ENCODE measurements around the gene CTRB1.
"Not testable (repeated sequence)": the region's sequence is repeated elsewhere in the genome, so short reads cannot be mapped to it uniquely, and the experiment has no call there.

Gene CTRB1

GRCh38 chr16:75226550-75227360 lies 8.0 kb downstream of the CTRB1 start:
- peak; percentile 15 for DNase-seq (ENCODE audit: low spot score)

- no peak for DNase-seq (ENCODE audit: low spot score)
Measured at GRCh38 chr16:75227361-75228142, 8.8 kb downstream of the CTRB1 start.

GRCh38 chr16:75228143-75228976 lies 9.6 kb downstream of the CTRB1 start:
- no peak for DNase-seq (ENCODE audit: low spot score)

- no peak for DNase-seq (ENCODE audit: low spot score)
Measured at GRCh38 chr16:75229172-75230031, 10.6 kb downstream of the CTRB1 start.

- no peak for DNase-seq (ENCODE audit: low spot score)
Measured at GRCh38 chr16:75230471-75231110, 11.8 kb downstream of the CTRB1 start.

- no peak for DNase-seq (ENCODE audit: low spot score)
Measured at GRCh38 chr16:75231570-75231969, 12.8 kb downstream of the CTRB1 start.

GRCh38 chr16:75233611-75233938 lies 14.8 kb downstream of the CTRB1 start:
- DNase-seq (ENCODE audit: low spot score) = no peak

GRCh38 chr16:75234856-75235696 lies 16.3 kb downstream of the CTRB1 start:
- DNase-seq (ENCODE audit: low spot score) = no peak

- DNase-seq (ENCODE audit: low spot score) = no peak
Measured at GRCh38 chr16:75235721-75236193, 17.0 kb downstream of the CTRB1 start.

GRCh38 chr16:75236232-75236631 lies 17.4 kb downstream of the CTRB1 start:
- DNase-seq (ENCODE audit: low spot score) = no peak

GRCh38 chr16:75236736-75237397 lies 18.1 kb downstream of the CTRB1 start:
- DNase-seq (ENCODE audit: low spot score) = no peak

GRCh38 chr16:75237398-75238131 lies 18.8 kb downstream of the CTRB1 start:
- no peak for DNase-seq (ENCODE audit: low spot score)

- DNase-seq (ENCODE audit: low spot score) = no peak
Measured at GRCh38 chr16:75238132-75238852, 19.5 kb downstream of the CTRB1 start.

- no peak for DNase-seq (ENCODE audit: low spot score)
Measured at GRCh38 chr16:75238853-75239541, 20.2 kb downstream of the CTRB1 start.

- DNase-seq (ENCODE audit: low spot score) = no peak
Measured at GRCh38 chr16:75239542-75240122, 20.8 kb downstream of the CTRB1 start.

GRCh38 chr16:75240633-75241032 lies 21.8 kb downstream of the CTRB1 start:
- DNase-seq (ENCODE audit: low spot score) = not testable (repeated sequence)

GRCh38 chr16:75241412-75241811 lies 22.6 kb downstream of the CTRB1 start:
- no peak for DNase-seq (ENCODE audit: low spot score)
